CD4-positive, alpha-beta T cell treated with Interleukin-17A for 1 hour (primary cell): ENCODE results near the gene INKA1.

ENCODE experiments used
- DNase-seq: peaks from one replicate; pipeline ENCODE4 v3.0.0-alpha.2; 2020

The INKA1 gene

GRCh38 chr3:49787182-49787464 is 15.9 kb upstream of the INKA1 start:
- DNase-seq = no peak

GRCh38 chr3:49787536-49787935 is 15.5 kb upstream of the INKA1 start:
- DNase-seq = no peak

- no peak for DNase-seq
These were observed 15.0 kb upstream of the INKA1 start for GRCh38 chr3:49788056-49788455.

GRCh38 chr3:49790626-49791411 is 12.2 kb upstream of the INKA1 start:
- DNase-seq = no peak

GRCh38 chr3:49791571-49791970 is 11.5 kb upstream of the INKA1 start:
- DNase-seq = no peak

- DNase-seq = no peak
These were observed 10.5 kb upstream of the INKA1 start for GRCh38 chr3:49792371-49793150.

- DNase-seq = no peak
These were observed 9.5 kb upstream of the INKA1 start for GRCh38 chr3:49793486-49794085.

- DNase-seq = no peak
These were observed 8.6 kb upstream of the INKA1 start for GRCh38 chr3:49794431-49794830.

- DNase-seq = no peak
These were observed 7.8 kb upstream of the INKA1 start for GRCh38 chr3:49794926-49795905.

- no peak for DNase-seq
These were observed 4.0 kb upstream of the INKA1 start for GRCh38 chr3:49799105-49799504.

GRCh38 chr3:49799761-49800160 is 3.3 kb upstream of the INKA1 start, which contains the start of gene CDHR4:
TSS of gene CDHR4 (minus strand) at chr3:49799873. CDS start at chr3:49799812, 61 bp downstream.
- DNase-seq = no peak

GRCh38 chr3:49801160-49801559 is 1.9 kb upstream of the INKA1 start:
- no peak for DNase-seq

GRCh38 chr3:49803465-49804140 is 542 bp downstream of the INKA1 start:
- DNase-seq = peak; percentile 43

GRCh38 chr3:49804141-49805041 is 1.3 kb downstream of the INKA1 start:
- no peak for DNase-seq

GRCh38 chr3:49805367-49805782 is 2.3 kb downstream of the INKA1 start:
- no peak for DNase-seq

- DNase-seq = no peak
These were observed 3.0 kb downstream of the INKA1 start for GRCh38 chr3:49805897-49806701.

GRCh38 chr3:49806850-49807249 is 3.8 kb downstream of the INKA1 start:
- no peak for DNase-seq

GRCh38 chr3:49807431-49808114 is 4.5 kb downstream of the INKA1 start:
- DNase-seq = no peak

GRCh38 chr3:49812916-49813496 is 9.9 kb downstream of the INKA1 start:
- no peak for DNase-seq
